GM12865 (cell line): ENCODE measurements around the gene HOXA5.

Experiments
- DNase-seq: peaks from one replicate; pipeline ENCODE4 v3.0.0; 2010; ENCODE audit warnings: low read depth
- H3K4me3 ChIP-seq: 2 replicates; pipeline ENCODE4 v1.5.1; 2011; ENCODE audit warnings: mild to moderate bottlenecking, low read depth, low read length, control low read depth
- CTCF ChIP-seq: IDR thresholded peaks from 2 replicates; pipeline ENCODE4 v1.5.1; 2011; ENCODE audit warnings: low read length, control low read depth, low read depth, inconsistent platforms; ENCODE audit not compliant: insufficient read depth; ENCODE audit errors: missing control alignments

HOXA5 gene

GRCh38 chr7:27185013-27185853 is 41.8 kb upstream of the HOXA5 start, which contains the start of gene HOXA11:
Gene HOXA11, minus strand, starts transcription at chr7:27185232. Its CDS starts 88 bp downstream, at chr7:27185144.
- DNase-seq: no peak
- no peak for TF ChIP-seq CTCF
- H3K4me3 ChIP-seq: no peak within 1 kb of the TSS

GRCh38 chr7:27184337-27185012 is 41.0 kb upstream of the HOXA5 start:
- no peak for DNase-seq
- no peak for TF ChIP-seq CTCF
- H3K4me3 ChIP-seq: no peak overlapping the region

GRCh38 chr7:27183682-27184336 is 40.3 kb upstream of the HOXA5 start:
- no peak for TF ChIP-seq CTCF
- H3K4me3 ChIP-seq: no peak overlapping the region
- no peak for DNase-seq

- no peak for DNase-seq
- no peak overlapping the region for H3K4me3 ChIP-seq
- no peak for TF ChIP-seq CTCF
Observed at GRCh38 chr7:27182861-27183681, 39.6 kb upstream of the HOXA5 start.

- DNase-seq: no peak
- no peak for TF ChIP-seq CTCF
- H3K4me3 ChIP-seq: no peak overlapping the region
Observed at GRCh38 chr7:27182285-27182841, 38.9 kb upstream of the HOXA5 start.

- no peak overlapping the region for H3K4me3 ChIP-seq
- DNase-seq: no peak
- no peak for TF ChIP-seq CTCF
Observed at GRCh38 chr7:27181795-27182275, 38.4 kb upstream of the HOXA5 start.
